ENCODE measurements around the gene HIVEP2. TPM values are rescaled to one million over a fixed set of nuclear protein-coding genes. Genes with fewer than 3 reads are reported as not detected.

Gene HIVEP2
- total RNA-seq, 2 experiments from 2014 or later = 48.4 to 48.6 TPM

- ATAC-seq (ENCODE audit: poor library complexity) (no peak), DNase-seq (no peak)
- peaks cover 3% of the 10 kb centered on the region for H3K36me3 ChIP-seq (ENCODE audit: insufficient read depth, low read length)
- H3K27ac ChIP-seq (ENCODE audit: low read depth in 1 of 2, low read length in 2 of 2) = peak overlapping the region in 1 of 2 donors; percentile 19
- H3K4me3 Mint-ChIP-seq = peak overlapping the region; percentile 84
- H3K4me1 Mint-ChIP-seq (ENCODE audit: low read depth) = peaks cover 96% of the 10 kb centered on the region
- H3K27me3 ChIP-seq (ENCODE audit: control insufficient read depth in 1 of 2, insufficient read depth in 2 of 2, low read length in 2 of 2) = no peaks in the 10 kb centered on the region
- peak overlapping the region; percentile 15 for H3K4me3 ChIP-seq (ENCODE audit: low read length)
- peaks cover 39% of the 10 kb centered on the region for H3K4me1 ChIP-seq (ENCODE audit: insufficient read depth, low read length)
- ChIA-PET POLR2A (interaction anchor here (1.0 to 2.7 kb wide), 9 partner anchors 9 to 58 kb away, joined by 3 to 12 read pairs (median 4); no protein-coding TSS in a partner anchor), CTCF (interaction anchor here (0.8 to 2.8 kb wide), 3 partner anchors 24 to 48 kb away, joined by 3 to 5 read pairs (median 3); no protein-coding TSS in a partner anchor)
- peaks cover 6% of the 10 kb centered on the region for H3K36me3 Mint-ChIP-seq (ENCODE audit: low read depth)
- H3K9me3 ChIP-seq (ENCODE audit: control insufficient read depth in 1 of 2, insufficient read depth in 1 of 2, low read length in 2 of 2) = no peaks in the 10 kb centered on the region
- H3K9me3 Mint-ChIP-seq = peaks cover 2% of the 10 kb centered on the region
- intact Hi-C loops (cut with DNase I, micrococcal nuclease) = no loop called here
- TF ChIP-seq CTCF (IDR thresholded peaks at IDR 0.05) = no peak
- H3K27me3 Mint-ChIP-seq = no peaks in the 10 kb centered on the region
- peak overlapping the region; percentile 87 for H3K27ac Mint-ChIP-seq
Measured at GRCh38 chr6:142867988-142868812, 76.8 kb downstream of the HIVEP2 start.

- intact Hi-C loops (cut with DNase I, micrococcal nuclease) = no loop called here
- Mint-ChIP-seq H3K9me3 (peaks cover 2% of the 10 kb centered on the region), H3K4me3 (peak overlapping the region; percentile 2), H3K27ac (peak overlapping the region; percentile 87), H3K36me3 (ENCODE audit: low read depth) (peaks cover 6% of the 10 kb centered on the region), H3K4me1 (ENCODE audit: low read depth) (peaks cover 88% of the 10 kb centered on the region), H3K27me3 (no peaks in the 10 kb centered on the region)
- no peak for TF ChIP-seq CTCF (IDR thresholded peaks at IDR 0.05)
- no peaks in the 10 kb centered on the region for H3K9me3 ChIP-seq (ENCODE audit: control insufficient read depth in 1 of 2, insufficient read depth in 1 of 2, low read length in 2 of 2)
- no peaks in the 10 kb centered on the region for H3K36me3 ChIP-seq (ENCODE audit: insufficient read depth, low read length)
- ATAC-seq (ENCODE audit: poor library complexity) (no peak), DNase-seq (no peak)
- no peaks in the 10 kb centered on the region for H3K27me3 ChIP-seq (ENCODE audit: control insufficient read depth in 1 of 2, insufficient read depth in 2 of 2, low read length in 2 of 2)
- H3K4me1 ChIP-seq (ENCODE audit: insufficient read depth, low read length) = peaks cover 32% of the 10 kb centered on the region
- CTCF ChIA-PET = interaction anchor here (1.7 to 2.8 kb wide), 2 partner anchors 23 to 72 kb away, joined by 5 read pairs; no protein-coding TSS in a partner anchor
- POLR2A ChIA-PET = interaction anchor here (1.2 to 2.7 kb wide), 9 partner anchors 9 to 47 kb away, joined by 3 to 12 read pairs (median 6); no protein-coding TSS in a partner anchor
- H3K4me3 ChIP-seq (ENCODE audit: low read length) = no peak overlapping the region
- H3K27ac ChIP-seq (ENCODE audit: low read depth in 1 of 2, low read length in 2 of 2) = no peak overlapping the region
Measured at GRCh38 chr6:142867355-142867801, 77.6 kb downstream of the HIVEP2 start.

DNA sequence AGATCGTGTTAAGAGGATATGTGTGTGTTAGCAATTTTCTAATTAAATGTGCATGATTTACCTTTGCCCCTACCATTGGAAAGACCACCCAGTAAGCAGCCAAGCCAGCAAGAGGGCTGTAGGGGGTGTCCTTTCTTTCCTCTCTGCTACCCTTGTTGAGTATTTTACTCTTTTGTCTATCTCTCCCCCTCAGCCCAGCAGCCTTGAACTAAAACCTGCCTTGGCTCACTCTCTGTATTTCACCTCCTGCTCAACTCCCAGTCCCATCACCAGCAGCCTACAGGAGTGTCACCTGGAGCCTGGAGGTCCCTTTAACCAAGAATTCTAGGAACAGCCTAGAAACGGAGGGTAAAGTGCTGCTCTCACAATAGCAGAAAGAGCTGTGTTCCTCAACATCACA is 81.0 kb downstream of the HIVEP2 start:
- Mint-ChIP-seq H3K27me3 (no peaks in the 10 kb centered on the region), H3K27ac (peak overlapping the region; percentile 66), H3K36me3 (ENCODE audit: low read depth) (peaks cover 7% of the 10 kb centered on the region), H3K4me1 (ENCODE audit: low read depth) (peaks cover 85% of the 10 kb centered on the region), H3K9me3 (no peaks in the 10 kb centered on the region), H3K4me3 (peak overlapping the region; percentile 30)
- H3K27ac ChIP-seq (ENCODE audit: low read depth in 1 of 2, low read length in 2 of 2) = no peak overlapping the region
- POLR2A ChIA-PET = interaction anchor here (1.0 to 1.3 kb wide), 4 partner anchors 21 to 80 kb away, joined by 3 to 4 read pairs (median 3); no protein-coding TSS in a partner anchor
- H3K4me3 ChIP-seq (ENCODE audit: low read length) = no peak overlapping the region
- TF ChIP-seq CTCF (IDR thresholded peaks at IDR 0.05) = no peak
- no peak for ATAC-seq (ENCODE audit: poor library complexity)
- H3K9me3 ChIP-seq (ENCODE audit: control insufficient read depth in 1 of 2, insufficient read depth in 1 of 2, low read length in 2 of 2) = no peaks in the 10 kb centered on the region
- CTCF ChIA-PET = interaction anchor here (1.4 to 1.6 kb wide), 2 partner anchors 14 to 19 kb away, joined by 3 read pairs; no protein-coding TSS in a partner anchor
- peaks cover 31% of the 10 kb centered on the region for H3K4me1 ChIP-seq (ENCODE audit: insufficient read depth, low read length)
- intact Hi-C loops (cut with DNase I, micrococcal nuclease) = no loop called here
- H3K27me3 ChIP-seq (ENCODE audit: control insufficient read depth in 1 of 2, insufficient read depth in 2 of 2, low read length in 2 of 2) = no peaks in the 10 kb centered on the region
- H3K36me3 ChIP-seq (ENCODE audit: insufficient read depth, low read length) = peaks cover 3% of the 10 kb centered on the region
- no peak for DNase-seq
